HepG2 (cell line): ENCODE data around the gene TXLNA. TPM values are rescaled to one million over a fixed set of nuclear protein-coding genes. Genes with fewer than 3 reads are reported as not detected.

Source experiments
- ARNT2 ChIP-seq: sonication (generic); formaldehyde crosslinking; IDR thresholded peaks from 2 replicates; pipeline ENCODE4 v1.8.0; 2022; ENCODE audit warnings: mild to moderate bottlenecking, low read depth, missing genetic modification reagents, moderate library complexity
- ATF7-NPFF ChIP-seq: sonication (generic); formaldehyde crosslinking; IDR thresholded peaks from 2 replicates; pipeline ENCODE4 v1.8.1; 2023; ENCODE audit warnings: mild to moderate bottlenecking, low read depth, missing genetic modification reagents, moderate library complexity
- E2F1 ChIP-seq: sonication (generic); formaldehyde crosslinking; IDR thresholded peaks from 2 replicates; pipeline ENCODE4 v1.5.0; 2020; ENCODE audit warnings: missing genetic modification reagents
- HDAC2 ChIP-seq: sonication (generic); formaldehyde crosslinking; IDR thresholded peaks from 2 replicates; pipeline ENCODE4 v1.4.0; 2020; ENCODE audit warnings: missing genetic modification reagents
- IKZF5 ChIP-seq: IDR thresholded peaks from 2 replicates; pipeline ENCODE4 v1.6.1; 2018; ENCODE audit warnings: missing genetic modification reagents, mild to moderate bottlenecking, missing compliant biosample characterization
- MED13 ChIP-seq: sonication (generic); formaldehyde crosslinking; IDR thresholded peaks from 2 replicates; pipeline ENCODE4 v1.5.0; 2020; ENCODE audit warnings: missing genetic modification reagents
- NONO ChIP-seq, 2 experiments: fragments of 450-650 bp in 1 of 2; sonication (generic) in 1 of 2; formaldehyde crosslinking in 1 of 2; IDR thresholded peaks in 1 of 2; conservative IDR thresholded peaks in 1 of 2; 2 replicates each; pipeline versions ENCODE4 v1.6.1 to v1.8.0; 2017 to 2022; ENCODE audit warnings: mild to moderate bottlenecking in 1 of 2, missing genetic modification reagents in 1 of 2, moderate library complexity in 1 of 2
- PAF1 ChIP-seq: IDR thresholded peaks from 2 replicates; pipeline ENCODE4 v1.6.1; 2016; ENCODE audit warnings: missing genetic modification reagents, missing compliant biosample characterization
- POLR2A ChIP-seq, 2 experiments: IDR thresholded peaks; 2 replicates each; pipeline ENCODE4 v1.6.1; 2011; ENCODE audit warnings: low read depth in 2 of 2, low read length in 2 of 2, mild to moderate bottlenecking in 1 of 2, moderate library complexity in 1 of 2; ENCODE audit not compliant: insufficient read depth in 1 of 2
- SMAD1 ChIP-seq: sonication (generic); formaldehyde crosslinking; IDR thresholded peaks from 2 replicates; pipeline ENCODE4 v1.4.0; 2020; ENCODE audit warnings: missing genetic modification reagents, low read depth, mild to moderate bottlenecking, borderline replicate concordance
- SOX5 ChIP-seq: IDR thresholded peaks from 2 replicates; pipeline ENCODE4 v1.6.1; 2016; ENCODE audit warnings: borderline replicate concordance
- SRY ChIP-seq: sonication (generic); formaldehyde crosslinking; IDR thresholded peaks from 2 replicates; pipeline ENCODE4 v1.8.0; 2022; ENCODE audit warnings: mild to moderate bottlenecking, missing genetic modification reagents
- TEAD3 ChIP-seq: optimal IDR thresholded peaks from 2 replicates; pipeline ENCODE3; 2016; ENCODE audit warnings: borderline replicate concordance
- ZEB1 ChIP-seq: IDR thresholded peaks from 2 replicates; pipeline ENCODE4 v1.6.1; 2012; ENCODE audit warnings: mild to moderate bottlenecking, low read depth, inconsistent platforms; ENCODE audit not compliant: insufficient replicate concordance
- ZFP91 ChIP-seq: sonication (generic); formaldehyde crosslinking; IDR thresholded peaks from 2 replicates; pipeline ENCODE4 v1.9.0; 2022; ENCODE audit warnings: missing genetic modification reagents, mild to moderate bottlenecking, borderline replicate concordance
- ZNF280D ChIP-seq: sonication (generic); formaldehyde crosslinking; IDR thresholded peaks from 2 replicates; pipeline ENCODE4 v1.5.1; 2020; ENCODE audit warnings: mild to moderate bottlenecking, missing genetic modification reagents
- ZNF44 ChIP-seq: sonication (generic); formaldehyde crosslinking; IDR thresholded peaks from 2 replicates; pipeline ENCODE4 v1.5.1; 2020; ENCODE audit warnings: mild to moderate bottlenecking, missing genetic modification reagents
- ZNF83 ChIP-seq: sonication (generic); formaldehyde crosslinking; IDR thresholded peaks from 2 replicates; pipeline ENCODE4 v1.4.0; 2020; ENCODE audit warnings: missing genetic modification reagents, mild to moderate bottlenecking, borderline replicate concordance
- polyA plus RNA-seq, 8 experiments: library from polyadenylated mRNA; depleted of rRNA in 3 of 8; stranded (reverse) in 7 of 8; unstranded in 1 of 8; fragments of >200 nt; fragmentation: Illumina TruSeq in 4 of 8; extraction: Trizol in 4 of 8; gene quantifications; 2 replicates each; pipeline versions ENCODE4 v1.2.1 to v1.2.3, GENCODE V29; 2011 to 2016; ENCODE audit warnings: low read depth in 4 of 8, missing spikeins in 1 of 8, mixed read lengths in 1 of 8; ENCODE audit not compliant: insufficient read depth in 1 of 8
- total RNA-seq, 5 experiments: library from RNA; depleted of rRNA; stranded (reverse); fragments of >200 nt; fragmentation: Illumina TruSeq; extraction: Trizol; gene quantifications; 2 replicates each; pipeline ENCODE4 v1.2.3, GENCODE V29; 2016; ENCODE audit warnings: low read depth in 1 of 5

Gene TXLNA
- total and polyA plus RNA-seq, 2 of the 13 experiments (the other 11 are each of a cell fraction or from before 2014, with no cell fraction given): 29.6 to 67.8 TPM

- TF ChIP-seq E2F1 (CRISPR knock-in tag) (no peak), SOX5 (CRISPR knock-in tag) (peak; percentile 59; the same call in 1 of the 2 replicates), ZNF83 (CRISPR knock-in tag) (no peak), POLR2A (IDR thresholded peaks at IDR 0.05; ENCODE audit: insufficient read depth in 1 of 2, low read depth in 2 of 2, low read length in 2 of 2) (no peak), IKZF5 (peak; percentile 31; the same call in 1 of the 2 replicates), ZNF280D (CRISPR knock-in tag) (no peak), ZFP91 (CRISPR knock-in tag) (no peak), HDAC2 (CRISPR knock-in tag) (peak; percentile 47; the same call in 1 of the 2 replicates), PAF1 (no peak), SMAD1 (CRISPR knock-in tag) (no peak), ARNT2 (CRISPR knock-in tag) (no peak), TEAD3 (CRISPR knock-in tag) (peak; percentile 42), NONO (IDR thresholded peaks at IDR 0.05) (no peak), NONO (CRISPR knock-in tag; conservative IDR thresholded peaks at IDR 0.05) (0 out of 2 replicates have a peak, but pooled peaks have one; percentile 40), SRY (CRISPR knock-in tag) (no peak), ATF7-NPFF (CRISPR knock-in tag) (no peak), ZEB1 (no peak), ZNF44 (no peak), MED13 (no peak)
Observed at GRCh38 chr1:32178380-32179192, 889 bp upstream of the TXLNA start (continued).
